Endodermal cell (in vitro differentiated cells): ENCODE measurements around the gene TNRC6B. TPM values are rescaled to one million over a fixed set of nuclear protein-coding genes. Genes with fewer than 3 reads are reported as not detected.

Source experiments
- DNase-seq: peaks from one replicate; pipeline ENCODE4 v3.0.0-alpha.2; 2017
- H3K27ac ChIP-seq: 2 replicates; pipeline ENCODE4 v1.5.1; 2013; ENCODE audit warnings: mild to moderate bottlenecking, low read depth, low read length, moderate library complexity
- H3K27me3 ChIP-seq: 2 replicates; pipeline ENCODE4 v1.6.1; 2013; ENCODE audit warnings: mild to moderate bottlenecking, low read length, moderate library complexity; ENCODE audit not compliant: insufficient read depth, control insufficient read depth, poor library complexity, severe bottlenecking
- H3K36me3 ChIP-seq: 2 replicates; pipeline ENCODE4 v1.7.0; 2013; ENCODE audit warnings: mild to moderate bottlenecking, low read length, moderate library complexity; ENCODE audit not compliant: control insufficient read depth, insufficient read depth
- H3K4me1 ChIP-seq: one replicate; pipeline ENCODE4 v1.7.0; 2013; ENCODE audit warnings: low read length; ENCODE audit not compliant: control insufficient read depth, insufficient read depth
- H3K4me3 ChIP-seq: 2 replicates; pipeline ENCODE4 v1.5.1; 2013; ENCODE audit warnings: mild to moderate bottlenecking, low read length, moderate library complexity
- H3K9ac ChIP-seq: 2 replicates; pipeline ENCODE4 v1.6.1; 2013; ENCODE audit warnings: mild to moderate bottlenecking, low read length, moderate library complexity; ENCODE audit not compliant: poor library complexity, severe bottlenecking; ENCODE audit errors: extremely low read depth
- H3K9me3 ChIP-seq: 2 replicates; pipeline ENCODE4 v1.6.1; 2013; ENCODE audit warnings: mild to moderate bottlenecking, low read length, moderate library complexity; ENCODE audit not compliant: control insufficient read depth
- H3K27ac Mint-ChIP-seq: 2 replicates; pipeline ENCODE4 v1.8.0; 2020; ENCODE audit warnings: mixed read lengths
- H3K27me3 Mint-ChIP-seq: 2 replicates; pipeline ENCODE4 v1.8.0; 2021; ENCODE audit warnings: mild to moderate bottlenecking, mixed read lengths; ENCODE audit not compliant: insufficient read depth
- H3K36me3 Mint-ChIP-seq: 2 replicates; pipeline ENCODE4 v1.8.0; 2020; ENCODE audit warnings: low read depth, mixed read lengths
- H3K4me1 Mint-ChIP-seq: 2 replicates; pipeline ENCODE4 v1.8.0; 2020; ENCODE audit warnings: mixed read lengths
- H3K4me3 Mint-ChIP-seq: 2 replicates; pipeline ENCODE4 v1.8.0; 2020; ENCODE audit warnings: mild to moderate bottlenecking, moderate library complexity, mixed read lengths
- H3K9me3 Mint-ChIP-seq: 2 replicates; pipeline ENCODE4 v1.8.0; 2020; ENCODE audit warnings: mild to moderate bottlenecking, mixed read lengths
- WGBS, 2 experiments: methylation state at CpG; one replicate each; pipeline versions ENCODE4 v1.1.5 to v1.1.7; 2013; ENCODE audit warnings: missing lambda C conversion rate in 2 of 2, mixed read lengths in 1 of 2; ENCODE audit not compliant: insufficient coverage in 1 of 2, insufficient read length in 1 of 2; 5-methylcytosine and 5-hydroxymethylcytosine counted together
- total RNA-seq, 2 donors: library from RNA; stranded (reverse); fragmentation: NEBNext Ultra II Directional in 1 of 2; extraction: Animal tissue kit (Norgen Biotek cat#: 25700) in 1 of 2; gene quantifications; 2 replicates in 1 of 2; 3 replicates in 1 of 2; pipeline ENCODE4 v1.2.1, GENCODE V29; 2021
- TF ChIP-seq, protein P1 (sequence below): fragments of 200-600 bp; sonication (generic); conservative IDR thresholded peaks from 2 replicates; pipeline ENCODE4 v1.5.0; 2021; ENCODE audit warnings: antibody characterized with exemption, mild to moderate bottlenecking

Gene TNRC6B
- total RNA-seq, 2 donors from 2014 or later: 57.5 to 62.5 TPM

DNA sequence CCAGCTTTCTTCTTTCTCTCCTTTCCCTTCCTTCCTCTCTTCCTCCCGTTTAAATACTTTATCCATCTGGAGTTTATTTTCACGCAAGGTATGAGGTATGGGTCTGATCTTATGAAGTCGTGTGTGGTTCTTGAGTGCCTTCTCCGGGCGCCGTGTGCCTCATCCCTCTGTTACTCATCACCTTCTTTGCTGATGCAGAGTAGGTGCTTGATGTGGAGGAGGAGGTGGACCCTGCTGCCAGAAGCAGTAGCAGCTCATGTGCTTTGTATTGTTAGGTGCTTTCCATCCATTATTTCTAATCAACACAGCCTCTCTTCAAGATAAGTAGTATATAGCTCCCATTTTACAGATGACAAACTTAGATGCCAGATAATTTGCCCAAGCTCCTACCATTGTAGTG is 47.0 kb downstream of the TNRC6B start:
- no peaks in the 10 kb centered on the region for H3K9me3 ChIP-seq
- no peaks in the 10 kb centered on the region for H3K9me3 Mint-ChIP-seq
- no peak for DNase-seq
- no peak overlapping the region for H3K4me3 Mint-ChIP-seq
- peaks cover 44% of the 10 kb centered on the region for H3K4me1 Mint-ChIP-seq
- H3K36me3 Mint-ChIP-seq: peaks cover 7% of the 10 kb centered on the region
- H3K27me3 Mint-ChIP-seq: no peaks in the 10 kb centered on the region
- no peak overlapping the region for H3K27ac Mint-ChIP-seq
- H3K4me3 ChIP-seq: no peak overlapping the region
- no peak overlapping the region for H3K27ac ChIP-seq
- peaks cover 17% of the 10 kb centered on the region for H3K4me1 ChIP-seq
- H3K27me3 ChIP-seq: no peaks in the 10 kb centered on the region
- 82 to 93% methylated on average over 2 to 6 of the region's 6 CpGs for WGBS, 2 experiments
- H3K36me3 ChIP-seq: peaks cover 7% of the 10 kb centered on the region
- no peak overlapping the region for H3K9ac ChIP-seq
- TF ChIP-seq, protein P1, sequence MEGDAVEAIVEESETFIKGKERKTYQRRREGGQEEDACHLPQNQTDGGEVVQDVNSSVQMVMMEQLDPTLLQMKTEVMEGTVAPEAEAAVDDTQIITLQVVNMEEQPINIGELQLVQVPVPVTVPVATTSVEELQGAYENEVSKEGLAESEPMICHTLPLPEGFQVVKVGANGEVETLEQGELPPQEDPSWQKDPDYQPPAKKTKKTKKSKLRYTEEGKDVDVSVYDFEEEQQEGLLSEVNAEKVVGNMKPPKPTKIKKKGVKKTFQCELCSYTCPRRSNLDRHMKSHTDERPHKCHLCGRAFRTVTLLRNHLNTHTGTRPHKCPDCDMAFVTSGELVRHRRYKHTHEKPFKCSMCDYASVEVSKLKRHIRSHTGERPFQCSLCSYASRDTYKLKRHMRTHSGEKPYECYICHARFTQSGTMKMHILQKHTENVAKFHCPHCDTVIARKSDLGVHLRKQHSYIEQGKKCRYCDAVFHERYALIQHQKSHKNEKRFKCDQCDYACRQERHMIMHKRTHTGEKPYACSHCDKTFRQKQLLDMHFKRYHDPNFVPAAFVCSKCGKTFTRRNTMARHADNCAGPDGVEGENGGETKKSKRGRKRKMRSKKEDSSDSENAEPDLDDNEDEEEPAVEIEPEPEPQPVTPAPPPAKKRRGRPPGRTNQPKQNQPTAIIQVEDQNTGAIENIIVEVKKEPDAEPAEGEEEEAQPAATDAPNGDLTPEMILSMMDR: no peak

- DNase-seq: no peak
- TF ChIP-seq, protein P1: no peak
- H3K4me3 Mint-ChIP-seq: no peak overlapping the region
- Histone ChIP-seq H3K9ac (no peak overlapping the region), H3K27ac (no peak overlapping the region), H3K4me1 (peaks cover 12% of the 10 kb centered on the region), H3K36me3 (peaks cover 4% of the 10 kb centered on the region), H3K4me3 (peak overlapping the region; percentile 59), H3K27me3 (no peaks in the 10 kb centered on the region), H3K9me3 (no peaks in the 10 kb centered on the region)
- H3K36me3 Mint-ChIP-seq: peaks cover 12% of the 10 kb centered on the region
- peaks cover 30% of the 10 kb centered on the region for H3K4me1 Mint-ChIP-seq
- no peaks in the 10 kb centered on the region for H3K27me3 Mint-ChIP-seq
- H3K9me3 Mint-ChIP-seq: no peaks in the 10 kb centered on the region
- no peak overlapping the region for H3K27ac Mint-ChIP-seq
Observed at GRCh38 chr22:40226620-40227019, 48.9 kb downstream of the TNRC6B start.

DNA sequence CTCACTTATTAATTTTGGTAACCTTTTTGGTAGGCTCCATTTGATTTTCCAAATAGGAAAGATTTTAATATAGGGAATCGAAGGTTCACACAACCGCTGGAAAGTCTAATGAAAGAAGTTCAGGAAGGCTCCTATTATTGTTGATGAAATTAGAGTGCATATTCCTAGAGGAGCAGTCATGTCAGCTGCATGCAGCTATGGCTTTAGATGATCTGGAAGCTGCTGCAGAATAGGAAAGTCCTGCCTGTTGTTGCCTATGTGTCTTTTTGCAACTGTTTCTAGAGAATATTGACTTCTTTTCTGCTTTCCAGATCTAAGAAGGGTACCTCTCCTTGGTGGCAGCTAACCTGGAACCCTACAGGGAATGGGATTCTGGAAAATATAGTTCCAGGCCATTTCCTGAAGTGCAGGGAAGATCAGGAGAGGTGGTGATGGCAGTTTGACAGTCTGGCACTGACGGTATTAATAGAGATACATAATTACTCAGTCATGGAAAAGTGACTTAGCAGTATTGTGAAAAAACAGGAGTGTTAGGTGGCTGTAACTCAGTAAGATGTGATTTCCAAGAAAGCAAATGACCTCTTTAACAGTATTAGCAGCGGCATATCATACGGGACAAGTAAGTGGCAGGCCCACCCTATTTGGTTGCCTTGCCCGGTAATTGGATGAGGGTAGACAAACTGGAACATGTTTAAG is 54.0 kb downstream of the TNRC6B start:
- no peaks in the 10 kb centered on the region for H3K9me3 Mint-ChIP-seq
- peaks cover 23% of the 10 kb centered on the region for H3K36me3 Mint-ChIP-seq
- WGBS, 2 experiments: 97 to 100% methylated on average over 5 to 6 of the region's 6 CpGs
- no peaks in the 10 kb centered on the region for H3K9me3 ChIP-seq
- no peaks in the 10 kb centered on the region for H3K27me3 Mint-ChIP-seq
- H3K27me3 ChIP-seq: no peaks in the 10 kb centered on the region
- H3K27ac Mint-ChIP-seq: no peak overlapping the region
- H3K4me3 Mint-ChIP-seq: no peak overlapping the region
- peak overlapping the region; percentile 29 for H3K27ac ChIP-seq
- DNase-seq: no peak
- H3K4me1 Mint-ChIP-seq: no peaks in the 10 kb centered on the region
- no peak overlapping the region for H3K9ac ChIP-seq
- H3K4me3 ChIP-seq: no peak overlapping the region
- TF ChIP-seq, protein P1: no peak
- peaks cover 15% of the 10 kb centered on the region for H3K36me3 ChIP-seq
- no peaks in the 10 kb centered on the region for H3K4me1 ChIP-seq
